ENCODE results near the gene ULK4.

The ULK4 gene

GRCh38 chr3:41674449-41674848 is 287.5 kb downstream of the ULK4 start:
- Histone ChIP-seq H3K9me3 (ENCODE audit: severe bottlenecking) (peaks cover 3% of the 10 kb centered on the region), H3K27me3 (ENCODE audit: insufficient read depth, poor library complexity, severe bottlenecking) (no peaks in the 10 kb centered on the region), H3K4me3 (ENCODE audit: severe bottlenecking) (no peak overlapping the region), H3K4me1 (ENCODE audit: insufficient read depth, poor library complexity, severe bottlenecking) (no peaks in the 10 kb centered on the region), H3K36me3 (ENCODE audit: low read depth) (no peaks in the 10 kb centered on the region), H3K27ac (ENCODE audit: poor library complexity, severe bottlenecking) (no peak overlapping the region)
- ATAC-seq (ENCODE audit: low read depth) = no peak
- TF ChIP-seq CTCF (IDR thresholded peaks at IDR 0.05; ENCODE audit: poor library complexity, severe bottlenecking) = no peak
- DNase-seq (ENCODE audit: low spot score) = no peak

GRCh38 chr3:41673650-41674049 is 288.3 kb downstream of the ULK4 start:
- ATAC-seq (ENCODE audit: low read depth) (no peak), DNase-seq (ENCODE audit: low spot score) (no peak)
- Histone ChIP-seq H3K4me3 (ENCODE audit: severe bottlenecking) (no peak overlapping the region), H3K9me3 (ENCODE audit: severe bottlenecking) (peaks cover 3% of the 10 kb centered on the region), H3K27me3 (ENCODE audit: insufficient read depth, poor library complexity, severe bottlenecking) (no peaks in the 10 kb centered on the region), H3K4me1 (ENCODE audit: insufficient read depth, poor library complexity, severe bottlenecking) (no peaks in the 10 kb centered on the region), H3K36me3 (ENCODE audit: low read depth) (no peaks in the 10 kb centered on the region), H3K27ac (ENCODE audit: poor library complexity, severe bottlenecking) (no peak overlapping the region)
- no peak for TF ChIP-seq CTCF (IDR thresholded peaks at IDR 0.05; ENCODE audit: poor library complexity, severe bottlenecking)

GRCh38 chr3:41668379-41668778 is 293.5 kb downstream of the ULK4 start:
- Histone ChIP-seq H3K27me3 (ENCODE audit: insufficient read depth, poor library complexity, severe bottlenecking) (no peaks in the 10 kb centered on the region), H3K36me3 (ENCODE audit: low read depth) (no peaks in the 10 kb centered on the region), H3K27ac (ENCODE audit: poor library complexity, severe bottlenecking) (no peak overlapping the region), H3K9me3 (ENCODE audit: severe bottlenecking) (peaks cover 3% of the 10 kb centered on the region), H3K4me1 (ENCODE audit: insufficient read depth, poor library complexity, severe bottlenecking) (no peaks in the 10 kb centered on the region), H3K4me3 (ENCODE audit: severe bottlenecking) (no peak overlapping the region)
- ATAC-seq (ENCODE audit: low read depth) (no peak), DNase-seq (ENCODE audit: low spot score) (no peak)
- TF ChIP-seq CTCF (IDR thresholded peaks at IDR 0.05; ENCODE audit: poor library complexity, severe bottlenecking) = no peak

DNA sequence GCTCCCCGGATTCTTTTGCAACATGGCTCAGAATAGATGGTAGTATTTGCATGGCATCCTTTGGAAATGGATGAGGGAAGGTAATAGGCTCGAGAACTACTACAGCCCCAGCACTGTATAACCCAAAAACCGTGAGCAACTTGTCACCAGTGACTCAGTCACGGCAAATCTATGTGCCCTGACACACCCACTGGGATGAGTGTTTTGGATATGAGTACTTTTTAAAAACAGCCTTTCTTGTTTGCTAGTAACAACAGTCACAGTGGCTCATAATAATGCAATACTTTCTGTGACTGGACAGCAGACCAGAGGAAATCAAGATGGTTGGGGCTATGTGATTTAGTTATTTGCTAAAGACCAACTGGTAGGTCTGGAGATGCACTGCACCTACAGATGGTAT is 299.6 kb downstream of the ULK4 start:
- no peak overlapping the region for H3K4me3 ChIP-seq (ENCODE audit: severe bottlenecking)
- H3K36me3 ChIP-seq (ENCODE audit: low read depth) = no peaks in the 10 kb centered on the region

GRCh38 chr3:41661796-41662195 is 300.1 kb downstream of the ULK4 start:
- no peak overlapping the region for H3K27ac ChIP-seq (ENCODE audit: poor library complexity, severe bottlenecking)
- H3K9me3 ChIP-seq (ENCODE audit: severe bottlenecking) = no peaks in the 10 kb centered on the region
- H3K27me3 ChIP-seq (ENCODE audit: insufficient read depth, poor library complexity, severe bottlenecking) = no peaks in the 10 kb centered on the region
- no peaks in the 10 kb centered on the region for H3K36me3 ChIP-seq (ENCODE audit: low read depth)
- DNase-seq (ENCODE audit: low spot score) (no peak), ATAC-seq (ENCODE audit: low read depth) (no peak)
- H3K4me3 ChIP-seq (ENCODE audit: severe bottlenecking) = no peak overlapping the region
- no peak for TF ChIP-seq CTCF (IDR thresholded peaks at IDR 0.05; ENCODE audit: poor library complexity, severe bottlenecking)
- H3K4me1 ChIP-seq (ENCODE audit: insufficient read depth, poor library complexity, severe bottlenecking) = no peaks in the 10 kb centered on the region

More for the DNA sequence above, 299.6 kb downstream of the ULK4 start:
- H3K27me3 ChIP-seq (ENCODE audit: insufficient read depth, poor library complexity, severe bottlenecking) = no peaks in the 10 kb centered on the region
- no peak for DNase-seq (ENCODE audit: low spot score)
- H3K4me1 ChIP-seq (ENCODE audit: insufficient read depth, poor library complexity, severe bottlenecking) = no peaks in the 10 kb centered on the region
- TF ChIP-seq CTCF (IDR thresholded peaks at IDR 0.05; ENCODE audit: poor library complexity, severe bottlenecking) = no peak
- ATAC-seq (ENCODE audit: low read depth) = no peak
- no peak overlapping the region for H3K27ac ChIP-seq (ENCODE audit: poor library complexity, severe bottlenecking)
- no peaks in the 10 kb centered on the region for H3K9me3 ChIP-seq (ENCODE audit: severe bottlenecking)
